ENCODE measurements around the gene IL11RA.

IL11RA gene

GRCh38 chr9:34651876-34652601 is at the start of gene IL11RA:
IL11RA (plus strand) TSS chr9:34652185; CDS start chr9:34655218, 3,033 bp downstream.
- DNase-seq (ENCODE audit: low read depth) = no peak

GRCh38 chr9:34603610-34604231 is 48.3 kb upstream of the IL11RA start:
- peak; percentile 75 for DNase-seq (ENCODE audit: low read depth)

GRCh38 chr9:34606190-34606589 is 45.8 kb upstream of the IL11RA start:
- no peak for DNase-seq (ENCODE audit: low read depth)

GRCh38 chr9:34606905-34607304 is 45.1 kb upstream of the IL11RA start:
- DNase-seq (ENCODE audit: low read depth) = no peak

GRCh38 chr9:34607331-34607730 is 44.7 kb upstream of the IL11RA start:
- DNase-seq (ENCODE audit: low read depth) = no peak

- DNase-seq (ENCODE audit: low read depth) = no peak
These were observed 41.4 kb upstream of the IL11RA start for GRCh38 chr9:34610434-34611206.

GRCh38 chr9:34611251-34611810 is 40.7 kb upstream of the IL11RA start:
- no peak for DNase-seq (ENCODE audit: low read depth)

- peak; percentile 70 for DNase-seq (ENCODE audit: low read depth)
These were observed 39.9 kb upstream of the IL11RA start, which contains the start of gene RPP25L for GRCh38 chr9:34611811-34612787. RPP25L (minus strand) TSS chr9:34612097; CDS start chr9:34611296, 801 bp downstream.

GRCh38 chr9:34612788-34613390 is 39.1 kb upstream of the IL11RA start:
- peak; percentile 51 for DNase-seq (ENCODE audit: low read depth)

GRCh38 chr9:34615132-34615531 is 36.9 kb upstream of the IL11RA start:
- no peak for DNase-seq (ENCODE audit: low read depth)

GRCh38 chr9:34620061-34620994 is 31.7 kb upstream of the IL11RA start, which contains the start of gene DCTN3:
DCTN3 (minus strand) TSS chr9:34620495; CDS start chr9:34620464, 31 bp downstream.
- peak; percentile 80 for DNase-seq (ENCODE audit: low read depth)

- no peak for DNase-seq (ENCODE audit: low read depth)
These were observed 28.4 kb upstream of the IL11RA start for GRCh38 chr9:34623374-34624235.

- DNase-seq (ENCODE audit: low read depth) = no peak
These were observed 27.4 kb upstream of the IL11RA start for GRCh38 chr9:34624475-34625185.

GRCh38 chr9:34625186-34625486 is 26.8 kb upstream of the IL11RA start:
- no peak for DNase-seq (ENCODE audit: low read depth)

GRCh38 chr9:34627716-34628655 is 24.0 kb upstream of the IL11RA start:
- DNase-seq (ENCODE audit: low read depth) = no peak

- no peak for DNase-seq (ENCODE audit: low read depth)
These were observed 23.1 kb upstream of the IL11RA start, which contains the start of gene ARID3C for GRCh38 chr9:34628656-34629490. ARID3C (minus strand) TSS chr9:34629066; CDS start chr9:34628014, 1,052 bp downstream.
